ENCODE results near the gene UNC79.

The UNC79 gene

DNA sequence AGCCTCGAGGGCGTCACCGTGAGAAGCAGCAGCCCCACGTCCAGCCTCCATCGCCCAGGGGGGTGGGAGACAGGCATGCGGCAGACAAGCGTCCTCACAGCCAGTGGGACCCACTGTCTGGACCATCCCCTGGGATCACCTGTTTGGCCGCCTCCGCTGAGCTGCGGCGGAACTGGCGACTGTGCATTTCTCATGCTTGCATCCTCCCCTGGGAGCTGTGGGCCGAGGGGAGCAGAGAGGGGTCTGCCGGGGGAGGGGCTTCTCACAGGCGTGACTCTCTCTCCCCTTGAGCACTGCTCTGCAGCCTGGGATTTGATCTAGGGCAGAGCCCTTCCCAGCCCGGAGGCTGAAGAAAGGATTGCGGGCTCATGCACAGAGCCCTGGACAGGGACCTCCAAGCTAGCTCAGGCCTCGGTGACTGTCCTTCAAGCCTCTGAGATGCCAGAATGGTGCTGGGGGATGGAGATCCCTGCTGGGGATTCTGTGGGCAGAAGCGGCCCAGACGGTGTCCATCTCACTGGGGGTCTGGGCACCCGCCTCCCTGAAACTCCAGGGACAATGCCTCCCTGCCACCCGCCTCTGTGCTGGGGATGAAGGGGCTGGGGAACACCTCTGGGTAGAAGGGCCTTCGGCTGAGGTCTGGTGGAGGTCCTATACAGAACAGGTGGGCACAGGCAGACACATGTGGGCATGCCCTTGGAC, 296.5 kb downstream of the UNC79 start:
- no peak for DNase-seq (ENCODE audit: low read depth)
- TF ChIP-seq, protein P1, sequence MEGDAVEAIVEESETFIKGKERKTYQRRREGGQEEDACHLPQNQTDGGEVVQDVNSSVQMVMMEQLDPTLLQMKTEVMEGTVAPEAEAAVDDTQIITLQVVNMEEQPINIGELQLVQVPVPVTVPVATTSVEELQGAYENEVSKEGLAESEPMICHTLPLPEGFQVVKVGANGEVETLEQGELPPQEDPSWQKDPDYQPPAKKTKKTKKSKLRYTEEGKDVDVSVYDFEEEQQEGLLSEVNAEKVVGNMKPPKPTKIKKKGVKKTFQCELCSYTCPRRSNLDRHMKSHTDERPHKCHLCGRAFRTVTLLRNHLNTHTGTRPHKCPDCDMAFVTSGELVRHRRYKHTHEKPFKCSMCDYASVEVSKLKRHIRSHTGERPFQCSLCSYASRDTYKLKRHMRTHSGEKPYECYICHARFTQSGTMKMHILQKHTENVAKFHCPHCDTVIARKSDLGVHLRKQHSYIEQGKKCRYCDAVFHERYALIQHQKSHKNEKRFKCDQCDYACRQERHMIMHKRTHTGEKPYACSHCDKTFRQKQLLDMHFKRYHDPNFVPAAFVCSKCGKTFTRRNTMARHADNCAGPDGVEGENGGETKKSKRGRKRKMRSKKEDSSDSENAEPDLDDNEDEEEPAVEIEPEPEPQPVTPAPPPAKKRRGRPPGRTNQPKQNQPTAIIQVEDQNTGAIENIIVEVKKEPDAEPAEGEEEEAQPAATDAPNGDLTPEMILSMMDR (IDR thresholded peaks at IDR 0.05; ENCODE audit: low read length, missing control alignments), result no peak
- H3K4me3 ChIP-seq (replicated peaks; ENCODE audit: low read depth, low read length), result no peak overlapping the region

DNA sequence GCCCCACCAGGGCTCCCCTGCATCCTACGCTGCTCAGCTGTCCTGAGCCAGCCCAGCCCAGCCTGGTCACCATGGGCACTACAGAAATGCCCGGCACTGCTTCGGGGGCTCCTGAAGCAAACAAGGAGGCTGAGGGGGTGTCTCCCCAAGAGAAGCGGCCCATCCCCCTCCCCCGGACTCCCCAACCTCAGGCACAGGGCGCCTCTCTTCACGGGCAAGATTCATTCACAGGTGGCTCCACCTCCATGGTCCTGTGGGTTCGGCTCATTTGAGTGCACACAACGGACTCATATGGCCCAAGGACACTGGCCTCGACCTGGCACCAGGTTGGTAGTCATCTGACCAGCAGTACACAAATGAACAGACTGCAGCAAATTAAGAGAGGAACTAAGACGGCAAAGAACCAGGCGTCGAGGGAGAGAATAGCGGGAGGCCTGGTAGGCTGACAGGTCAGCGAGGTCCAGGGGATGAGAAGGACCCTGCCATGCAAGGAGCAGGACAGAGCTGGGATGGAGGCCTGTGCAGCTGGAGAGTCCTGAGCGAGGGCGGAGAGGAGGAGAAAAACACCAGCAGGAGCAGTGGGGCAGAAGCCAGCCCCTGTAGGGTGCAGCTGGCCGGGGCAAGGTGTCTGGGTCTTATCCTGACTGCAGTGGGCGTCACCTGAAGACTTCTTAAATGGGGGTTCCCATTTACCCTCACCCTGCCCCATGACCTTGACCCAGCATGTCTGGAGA, 297.3 kb downstream of the UNC79 start:
- DNase-seq (ENCODE audit: low read depth), result no peak
- TF ChIP-seq, protein P1 (IDR thresholded peaks at IDR 0.05; ENCODE audit: low read length, missing control alignments), result no peak
- H3K4me3 ChIP-seq (replicated peaks; ENCODE audit: low read depth, low read length), result no peak overlapping the region

DNA sequence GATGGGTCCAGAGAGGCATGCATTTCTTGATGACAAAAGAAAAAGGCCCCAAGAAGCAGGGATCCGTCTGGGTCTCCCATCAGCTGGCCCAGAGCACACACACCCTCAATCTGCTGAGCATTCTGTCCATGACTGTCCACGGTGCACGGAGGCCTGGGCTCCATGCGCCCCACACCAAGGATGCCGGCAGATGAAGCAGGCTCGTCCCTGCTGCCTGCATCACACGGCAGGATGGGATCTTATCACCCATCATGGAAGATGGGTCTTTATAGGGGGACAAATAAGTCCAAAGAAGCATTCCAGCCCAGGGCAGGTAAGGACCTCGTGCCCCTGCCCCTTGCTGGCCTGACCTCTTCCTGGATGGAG, 297.9 kb downstream of the UNC79 start:
- DNase-seq (ENCODE audit: low read depth), result no peak
- H3K4me3 ChIP-seq (replicated peaks; ENCODE audit: low read depth, low read length), result no peak overlapping the region
- TF ChIP-seq, protein P1 (IDR thresholded peaks at IDR 0.05; ENCODE audit: low read length, missing control alignments), result no peak

GRCh38 chr14:93729993-93730392, 299.3 kb downstream of the UNC79 start:
- TF ChIP-seq, protein P1 (IDR thresholded peaks at IDR 0.05; ENCODE audit: low read length, missing control alignments), result no peak
- DNase-seq (ENCODE audit: low read depth), result no peak
- H3K4me3 ChIP-seq (replicated peaks; ENCODE audit: low read depth, low read length), result no peak overlapping the region

- H3K4me3 ChIP-seq (replicated peaks; ENCODE audit: low read depth, low read length), result no peak overlapping the region
- no peak for DNase-seq (ENCODE audit: low read depth)
- TF ChIP-seq, protein P1 (IDR thresholded peaks at IDR 0.05; ENCODE audit: low read length, missing control alignments), result no peak
Observed at GRCh38 chr14:93731753-93732152, 301.0 kb downstream of the UNC79 start.

GRCh38 chr14:93732524-93732923, 301.8 kb downstream of the UNC79 start:
- TF ChIP-seq, protein P1 (IDR thresholded peaks at IDR 0.05; ENCODE audit: low read length, missing control alignments), result no peak
- H3K4me3 ChIP-seq (replicated peaks; ENCODE audit: low read depth, low read length), result no peak overlapping the region
- no peak for DNase-seq (ENCODE audit: low read depth)
